ENCODE results near the gene IFT27.

GRCh38 chr22:36753120-36753802, 22.7 kb downstream of the IFT27 start:
- TF ChIP-seq CTCF (conservative IDR thresholded peaks at IDR 0.05) (no peak), EZH2 (IDR thresholded peaks at IDR 0.05; ENCODE audit: low read depth) (no peak)
